ENCODE data around the gene SMR3B.

The SMR3B gene

DNA sequence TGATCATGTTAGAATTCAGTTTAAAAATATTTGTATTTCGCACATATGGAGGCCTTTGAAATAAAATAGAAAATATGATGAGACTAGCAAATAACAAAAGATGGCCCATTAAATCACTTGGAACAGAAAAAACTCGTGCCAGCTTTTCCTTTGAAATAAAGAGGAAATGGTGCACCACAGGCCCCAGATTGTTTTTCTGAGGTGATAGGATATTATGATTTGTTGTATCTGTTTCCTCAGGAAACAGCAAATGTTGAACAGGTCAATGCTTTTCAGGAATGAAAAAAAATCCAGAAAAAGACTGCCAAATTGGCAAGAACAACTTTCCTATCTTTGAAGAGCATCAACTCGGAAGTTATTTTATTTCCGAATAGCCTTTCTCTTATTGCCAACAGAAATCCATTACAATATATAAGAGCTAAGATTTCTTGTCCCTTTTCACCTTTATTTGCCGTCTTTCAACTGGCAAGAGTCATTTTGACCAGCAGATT is at the start of gene SMR3B:
SMR3B (plus strand) TSS at position 441 of the 491 bp plus-strand sequence. CDS start 1,380 bp downstream, outside the sequence.
- Histone ChIP-seq H3K27me3 (ENCODE audit: insufficient read depth, low read length) (no peaks in the 10 kb centered on the region), H3K4me1 (ENCODE audit: insufficient read depth, low read length) (no peaks in the 10 kb centered on the region), H3K36me3 (ENCODE audit: insufficient read depth, low read depth, low read length) (no peaks in the 10 kb centered on the region), H3K27ac (ENCODE audit: low read length) (no peak within 1 kb of the TSS), H3K4me3 (ENCODE audit: low read length) (no peak within 1 kb of the TSS), H3K9ac (ENCODE audit: low read depth, low read length) (no peak within 1 kb of the TSS), H3K9me3 (ENCODE audit: insufficient read depth, low read depth, low read length) (no peaks in the 10 kb centered on the region)

DNA sequence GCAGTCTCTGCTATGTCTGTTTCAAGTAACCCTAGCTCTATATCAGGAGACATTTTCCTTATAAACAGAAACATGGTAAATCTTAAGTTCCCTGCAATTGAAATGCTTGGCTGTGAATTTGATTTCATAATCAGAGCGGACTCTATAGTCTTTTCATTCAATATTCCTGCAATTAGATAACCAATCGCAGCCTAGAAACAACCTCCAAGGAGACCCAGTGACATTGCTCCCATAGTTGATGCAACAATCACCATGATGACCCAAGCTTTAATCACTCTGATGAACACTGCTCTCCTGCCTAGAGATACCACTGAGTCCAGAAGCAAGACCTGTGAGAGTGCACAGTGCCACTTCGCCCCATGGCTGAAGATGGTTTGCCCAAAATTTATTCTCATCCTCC is 48.2 kb upstream of the SMR3B start, which contains the start of gene CABS1:
CABS1 (plus strand) TSS at position 301 of the 400 bp plus-strand sequence; CDS start at position 360, 59 bp downstream.
- Histone ChIP-seq H3K27ac (ENCODE audit: low read length) (no peak within 1 kb of the TSS), H3K36me3 (ENCODE audit: insufficient read depth, low read depth, low read length) (no peaks in the 10 kb centered on the region), H3K27me3 (ENCODE audit: insufficient read depth, low read length) (no peaks in the 10 kb centered on the region)

DNA sequence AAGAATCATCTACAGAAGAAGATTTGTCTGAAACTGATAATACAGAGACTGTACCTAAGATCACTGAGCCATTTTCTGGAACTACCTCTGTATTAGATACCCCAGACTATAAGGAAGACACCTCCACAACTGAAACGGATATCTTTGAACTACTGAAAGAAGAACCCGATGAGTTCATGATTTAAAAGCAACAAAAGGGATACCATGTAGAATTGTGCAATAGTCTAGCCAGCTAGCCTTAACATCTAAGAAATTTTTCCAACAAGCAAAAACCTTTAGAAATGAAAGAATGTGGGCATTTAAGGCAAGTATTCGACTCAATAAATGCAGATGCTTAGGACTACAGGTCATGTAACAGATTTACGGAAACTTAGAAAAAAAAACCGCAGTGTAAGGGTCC is 46.9 kb upstream of the SMR3B start:
- no peaks in the 10 kb centered on the region for H3K9me3 ChIP-seq (ENCODE audit: insufficient read depth, low read depth, low read length)
- no peak overlapping the region for H3K9ac ChIP-seq (ENCODE audit: low read depth, low read length)
- no peaks in the 10 kb centered on the region for H3K27me3 ChIP-seq (ENCODE audit: insufficient read depth, low read length)
- no peaks in the 10 kb centered on the region for H3K4me1 ChIP-seq (ENCODE audit: insufficient read depth, low read length)
- no peaks in the 10 kb centered on the region for H3K36me3 ChIP-seq (ENCODE audit: insufficient read depth, low read depth, low read length)
- no peak overlapping the region for H3K27ac ChIP-seq (ENCODE audit: low read length)
- H3K4me3 ChIP-seq (ENCODE audit: low read length), result no peak overlapping the region

More for the DNA sequence above, 48.2 kb upstream of the SMR3B start, which contains the start of gene CABS1:
- Histone ChIP-seq H3K4me3 (ENCODE audit: low read length) (no peak within 1 kb of the TSS), H3K9me3 (ENCODE audit: insufficient read depth, low read depth, low read length) (no peaks in the 10 kb centered on the region), H3K4me1 (ENCODE audit: insufficient read depth, low read length) (no peaks in the 10 kb centered on the region), H3K9ac (ENCODE audit: low read depth, low read length) (no peak within 1 kb of the TSS)

DNA sequence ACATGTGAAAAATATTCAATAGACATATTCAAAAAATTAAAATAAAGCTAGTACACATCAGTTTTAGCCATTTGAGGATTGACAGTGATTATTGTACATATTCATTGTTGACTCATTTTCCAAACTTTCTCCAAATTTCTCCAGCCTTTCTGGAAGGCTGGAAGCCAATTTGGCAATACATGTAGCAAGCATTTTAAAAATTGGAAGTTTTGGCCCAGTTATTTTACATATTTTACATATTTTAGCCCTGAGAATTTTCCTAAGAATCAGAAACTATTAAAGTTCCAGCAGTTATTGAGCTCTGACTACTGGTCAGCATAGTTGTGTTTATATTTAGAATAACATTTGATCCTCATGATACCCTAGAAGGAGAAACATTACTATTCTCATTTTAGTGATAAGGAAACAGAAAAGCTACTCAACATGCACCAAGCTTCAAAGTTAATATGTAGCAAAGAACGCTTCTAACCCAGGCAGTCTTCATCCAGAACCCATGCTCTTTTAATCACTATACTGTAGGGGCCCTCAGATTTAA is 45.0 kb upstream of the SMR3B start:
- Histone ChIP-seq H3K4me1 (ENCODE audit: insufficient read depth, low read length) (no peaks in the 10 kb centered on the region; the same call in 1 of the 2 replicates), H3K27me3 (ENCODE audit: insufficient read depth, low read length) (no peaks in the 10 kb centered on the region), H3K27ac (ENCODE audit: low read length) (no peak overlapping the region), H3K36me3 (ENCODE audit: insufficient read depth, low read depth, low read length) (no peaks in the 10 kb centered on the region), H3K9me3 (ENCODE audit: insufficient read depth, low read depth, low read length) (no peaks in the 10 kb centered on the region), H3K4me3 (ENCODE audit: low read length) (no peak overlapping the region), H3K9ac (ENCODE audit: low read depth, low read length) (no peak overlapping the region)

GRCh38 chr4:70356185-70356584 is 26.7 kb upstream of the SMR3B start:
- Histone ChIP-seq H3K27me3 (ENCODE audit: insufficient read depth, low read length) (no peaks in the 10 kb centered on the region), H3K27ac (ENCODE audit: low read length) (no peak overlapping the region), H3K4me3 (ENCODE audit: low read length) (no peak overlapping the region), H3K4me1 (ENCODE audit: insufficient read depth, low read length) (no peaks in the 10 kb centered on the region), H3K36me3 (ENCODE audit: insufficient read depth, low read depth, low read length) (no peaks in the 10 kb centered on the region), H3K9ac (ENCODE audit: low read depth, low read length) (no peak overlapping the region), H3K9me3 (ENCODE audit: insufficient read depth, low read depth, low read length) (no peaks in the 10 kb centered on the region)

- Histone ChIP-seq H3K9ac (ENCODE audit: low read depth, low read length) (no peak overlapping the region), H3K36me3 (ENCODE audit: insufficient read depth, low read depth, low read length) (no peaks in the 10 kb centered on the region), H3K9me3 (ENCODE audit: insufficient read depth, low read depth, low read length) (no peaks in the 10 kb centered on the region), H3K4me1 (ENCODE audit: insufficient read depth, low read length) (no peaks in the 10 kb centered on the region), H3K27me3 (ENCODE audit: insufficient read depth, low read length) (no peaks in the 10 kb centered on the region), H3K4me3 (ENCODE audit: low read length) (no peak overlapping the region), H3K27ac (ENCODE audit: low read length) (no peak overlapping the region)
These were observed 23.7 kb upstream of the SMR3B start for GRCh38 chr4:70359115-70359661.

- no peaks in the 10 kb centered on the region for H3K27me3 ChIP-seq (ENCODE audit: insufficient read depth, low read length)
- no peaks in the 10 kb centered on the region for H3K4me1 ChIP-seq (ENCODE audit: insufficient read depth, low read length)
- no peak within 1 kb of the TSS for H3K9ac ChIP-seq (ENCODE audit: low read depth, low read length)
- no peak within 1 kb of the TSS for H3K27ac ChIP-seq (ENCODE audit: low read length)
- H3K4me3 ChIP-seq (ENCODE audit: low read length), result no peak within 1 kb of the TSS
- H3K9me3 ChIP-seq (ENCODE audit: insufficient read depth, low read depth, low read length), result no peaks in the 10 kb centered on the region
- no peaks in the 10 kb centered on the region for H3K36me3 ChIP-seq (ENCODE audit: insufficient read depth, low read depth, low read length)
These were observed 22.5 kb upstream of the SMR3B start, which contains the start of gene SMR3A for GRCh38 chr4:70360460-70360859. SMR3A (plus strand) TSS chr4:70360760; CDS start chr4:70362116, 1,356 bp downstream.

DNA sequence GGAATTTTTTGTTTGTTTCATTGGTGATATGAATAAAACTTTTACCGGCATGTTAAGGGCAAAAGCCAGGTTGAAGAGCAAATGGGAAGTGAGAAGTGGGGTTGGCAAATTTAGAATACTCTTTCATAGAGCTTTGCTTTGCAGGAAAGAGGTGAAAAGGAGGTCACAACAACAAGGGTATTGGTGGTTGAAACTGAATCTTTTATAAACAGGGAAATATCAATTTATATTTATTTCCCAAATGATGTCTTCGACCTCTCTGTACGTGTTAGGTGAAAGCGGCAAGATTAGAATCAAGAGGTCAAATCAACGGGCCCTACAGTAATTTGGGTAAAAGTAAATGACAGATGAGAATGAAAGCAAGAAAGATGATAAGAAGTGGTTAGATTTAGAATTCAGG is 18.9 kb upstream of the SMR3B start:
- Histone ChIP-seq H3K27me3 (ENCODE audit: insufficient read depth, low read length) (no peaks in the 10 kb centered on the region), H3K9me3 (ENCODE audit: insufficient read depth, low read depth, low read length) (no peaks in the 10 kb centered on the region)

DNA sequence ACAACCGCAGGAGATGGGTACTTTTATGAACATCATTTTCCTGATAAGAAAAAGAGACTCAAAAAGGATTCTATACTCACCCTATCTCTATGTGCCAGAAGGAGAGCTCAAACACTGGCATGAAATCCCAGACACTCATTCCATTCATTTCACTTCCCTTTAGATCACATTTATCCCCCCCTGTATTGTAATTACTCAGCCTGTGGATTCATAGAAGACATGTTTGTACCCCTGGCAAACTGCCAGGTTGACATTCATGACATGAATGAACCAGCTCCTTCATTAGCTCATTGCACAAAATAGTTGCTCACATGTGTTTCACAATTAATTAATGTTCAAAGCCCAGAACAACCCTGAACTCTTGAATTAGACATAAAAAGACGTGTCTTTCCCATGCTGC is 17.5 kb upstream of the SMR3B start:
- H3K9me3 ChIP-seq (ENCODE audit: insufficient read depth, low read depth, low read length), result no peaks in the 10 kb centered on the region
- no peak overlapping the region for H3K9ac ChIP-seq (ENCODE audit: low read depth, low read length)
- no peak overlapping the region for H3K27ac ChIP-seq (ENCODE audit: low read length)
- H3K27me3 ChIP-seq (ENCODE audit: insufficient read depth, low read length), result no peaks in the 10 kb centered on the region
- no peak overlapping the region for H3K4me3 ChIP-seq (ENCODE audit: low read length)
- H3K36me3 ChIP-seq (ENCODE audit: insufficient read depth, low read depth, low read length), result no peaks in the 10 kb centered on the region
- H3K4me1 ChIP-seq (ENCODE audit: insufficient read depth, low read length), result no peaks in the 10 kb centered on the region

More for the DNA sequence above, 18.9 kb upstream of the SMR3B start:
- H3K36me3 ChIP-seq (ENCODE audit: insufficient read depth, low read depth, low read length), result no peaks in the 10 kb centered on the region
- H3K9ac ChIP-seq (ENCODE audit: low read depth, low read length), result no peak overlapping the region
- no peak overlapping the region for H3K27ac ChIP-seq (ENCODE audit: low read length)
- no peaks in the 10 kb centered on the region for H3K4me1 ChIP-seq (ENCODE audit: insufficient read depth, low read length)
- no peak overlapping the region for H3K4me3 ChIP-seq (ENCODE audit: low read length)

DNA sequence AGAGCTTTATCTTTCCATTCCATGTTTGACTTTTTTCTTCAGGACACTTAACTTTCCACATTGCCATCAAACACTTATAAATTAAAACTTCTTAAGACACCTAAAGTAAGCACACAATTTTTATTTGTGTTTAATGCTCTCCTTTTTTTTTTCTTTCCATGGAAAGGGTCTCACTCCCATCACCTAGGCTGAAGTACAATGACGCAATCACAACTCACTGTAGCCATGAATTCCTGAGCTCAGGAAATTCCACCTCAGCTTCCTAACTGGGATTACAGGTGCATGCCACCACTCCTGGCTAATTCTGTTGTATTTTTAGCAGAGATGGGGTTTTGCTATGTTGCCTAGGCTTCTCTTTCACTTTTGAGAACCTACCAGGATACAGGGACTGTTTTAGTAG is 15.1 kb upstream of the SMR3B start:
- Histone ChIP-seq H3K4me3 (ENCODE audit: low read length) (no peak overlapping the region), H3K36me3 (ENCODE audit: insufficient read depth, low read depth, low read length) (no peaks in the 10 kb centered on the region), H3K9me3 (ENCODE audit: insufficient read depth, low read depth, low read length) (no peaks in the 10 kb centered on the region), H3K27me3 (ENCODE audit: insufficient read depth, low read length) (no peaks in the 10 kb centered on the region), H3K9ac (ENCODE audit: low read depth, low read length) (no peak overlapping the region), H3K27ac (ENCODE audit: low read length) (no peak overlapping the region), H3K4me1 (ENCODE audit: insufficient read depth, low read length) (no peaks in the 10 kb centered on the region)

DNA sequence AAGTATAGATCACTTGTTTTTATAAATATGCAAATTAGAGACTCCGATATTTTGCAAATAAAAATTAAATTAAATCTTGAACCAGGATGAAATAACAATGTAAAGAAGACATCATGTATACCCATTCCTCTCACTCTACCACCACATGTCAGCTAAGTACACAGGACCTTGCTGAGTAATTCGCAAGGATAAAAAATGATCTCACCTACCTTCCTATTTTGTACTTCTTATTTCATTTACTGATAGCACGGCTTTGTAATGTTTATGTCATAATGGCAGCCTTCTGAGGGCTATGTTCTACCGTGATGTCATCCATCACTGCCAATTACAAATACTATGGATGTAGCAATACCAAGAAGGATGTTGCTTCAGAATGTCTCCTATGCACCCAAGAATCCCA is 10.9 kb upstream of the SMR3B start:
- H3K4me1 ChIP-seq (ENCODE audit: insufficient read depth, low read length), result no peaks in the 10 kb centered on the region
- no peak overlapping the region for H3K27ac ChIP-seq (ENCODE audit: low read length)
- H3K9me3 ChIP-seq (ENCODE audit: insufficient read depth, low read depth, low read length), result no peaks in the 10 kb centered on the region
- no peak overlapping the region for H3K9ac ChIP-seq (ENCODE audit: low read depth, low read length)
- no peak overlapping the region for H3K4me3 ChIP-seq (ENCODE audit: low read length)
- no peaks in the 10 kb centered on the region for H3K27me3 ChIP-seq (ENCODE audit: insufficient read depth, low read length)
- H3K36me3 ChIP-seq (ENCODE audit: insufficient read depth, low read depth, low read length), result no peaks in the 10 kb centered on the region

GRCh38 chr4:70372760-70373159 is 10.2 kb upstream of the SMR3B start:
- no peaks in the 10 kb centered on the region for H3K4me1 ChIP-seq (ENCODE audit: insufficient read depth, low read length)
- no peak overlapping the region for H3K4me3 ChIP-seq (ENCODE audit: low read length)
- H3K9me3 ChIP-seq (ENCODE audit: insufficient read depth, low read depth, low read length), result no peaks in the 10 kb centered on the region
- no peaks in the 10 kb centered on the region for H3K27me3 ChIP-seq (ENCODE audit: insufficient read depth, low read length)
- H3K36me3 ChIP-seq (ENCODE audit: insufficient read depth, low read depth, low read length), result no peaks in the 10 kb centered on the region
- H3K27ac ChIP-seq (ENCODE audit: low read length), result no peak overlapping the region
- no peak overlapping the region for H3K9ac ChIP-seq (ENCODE audit: low read depth, low read length)
